HT1080 (cell line): ENCODE results near the gene FSTL1. TPM values are rescaled to one million over a fixed set of nuclear protein-coding genes. Genes with fewer than 3 reads are reported as not detected.

ENCODE experiments used
- DNase-seq: peaks from one replicate; pipeline ENCODE4 v3.0.0-alpha.2; 2015; ENCODE audit warnings: low read depth
- total RNA-seq: library from RNA; depleted of rRNA; stranded (reverse); fragments of >200 nt; shearing (Covaris generic); gene quantifications from 2 replicates; pipeline ENCODE4 v1.2.3, GENCODE V29; 2014

Gene FSTL1
- total RNA-seq, 1 experiment from 2014 or later, result 134 TPM

DNA sequence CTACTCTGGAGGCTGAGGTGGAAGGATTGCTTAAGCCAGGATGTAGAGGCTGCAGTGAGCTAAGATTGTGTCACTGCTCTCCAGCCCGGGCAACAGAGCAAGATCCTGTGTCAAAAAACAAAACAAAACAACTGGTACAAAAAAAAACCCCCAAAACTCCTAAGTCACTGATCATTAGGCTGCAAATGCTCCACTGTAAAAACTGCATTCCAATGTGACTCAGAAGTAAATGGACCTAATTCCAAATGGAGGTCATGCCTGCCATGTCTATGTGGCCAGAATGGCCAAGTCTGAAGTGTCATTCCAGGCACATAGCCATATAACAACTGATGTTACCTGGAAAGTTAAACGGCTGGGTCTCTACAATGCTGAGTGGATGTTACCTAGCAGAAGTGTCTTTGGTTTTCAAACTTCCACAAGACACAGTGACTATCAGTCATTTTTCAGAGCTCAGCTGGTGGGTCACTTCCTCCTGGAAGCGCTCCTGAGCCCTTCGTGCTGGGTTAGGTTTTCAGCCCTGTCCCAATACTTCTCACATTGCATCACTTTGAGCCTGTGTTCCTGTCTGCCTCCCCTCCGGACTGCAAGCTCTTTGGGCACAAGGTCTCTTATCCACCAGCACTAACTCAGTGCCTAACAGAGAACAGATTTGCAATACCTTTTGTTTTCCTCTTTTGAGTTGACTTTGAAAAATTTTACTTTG lies 10.6 kb downstream of the FSTL1 start:
- DNase-seq, result no peak

DNA sequence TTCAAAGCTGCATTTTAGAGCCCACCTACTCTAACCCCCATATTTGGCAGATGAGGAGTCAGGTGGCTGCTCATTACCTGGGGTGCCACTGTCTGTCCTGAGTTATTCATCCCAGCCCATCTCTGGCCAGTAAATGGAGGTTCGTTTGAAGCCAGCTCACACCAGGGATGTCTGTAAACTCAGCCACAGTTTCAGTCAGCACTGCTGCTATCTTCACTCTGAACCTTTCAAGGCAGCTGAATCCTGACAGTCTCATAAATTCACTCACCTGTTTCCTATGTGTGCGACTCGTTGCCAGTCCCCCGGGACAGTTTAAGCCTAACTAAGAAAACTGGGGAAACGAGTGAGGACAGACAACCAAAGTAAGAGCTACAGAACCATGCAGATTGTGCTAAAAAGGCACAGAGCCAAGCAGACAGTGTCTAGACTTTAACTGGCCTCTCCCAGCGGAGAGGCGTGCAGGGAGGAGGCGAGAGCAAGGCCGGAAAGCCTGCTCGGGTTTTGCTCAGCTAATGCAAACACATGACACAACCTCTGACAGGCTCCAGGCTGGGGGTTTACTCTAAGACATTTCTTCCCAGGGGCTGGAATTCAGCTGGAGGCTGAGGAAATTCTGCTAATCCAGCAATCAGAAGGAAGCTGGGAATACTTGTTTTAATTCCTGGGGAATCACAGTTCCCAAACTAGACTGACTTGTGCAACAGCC lies 12.0 kb downstream of the FSTL1 start:
- peak; percentile 51 for DNase-seq

DNA sequence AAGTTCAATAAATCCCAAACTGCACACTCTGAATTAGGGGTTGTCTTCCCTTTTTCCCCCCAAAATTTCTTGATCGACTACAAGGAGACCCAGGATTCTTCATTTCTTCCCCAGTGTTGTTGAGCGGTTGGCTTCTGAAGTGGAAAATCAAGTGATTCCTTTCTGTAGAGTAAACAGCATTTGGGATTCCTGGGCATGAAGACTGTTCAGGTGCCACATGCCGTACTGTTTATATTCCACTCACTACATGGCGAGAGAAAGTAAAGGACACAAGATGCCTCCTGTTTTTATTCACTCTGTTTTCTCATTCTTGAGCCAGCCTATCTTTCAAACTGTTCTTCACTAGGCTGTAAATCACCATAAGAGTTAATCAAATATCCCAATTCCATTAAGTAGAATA lies 12.6 kb downstream of the FSTL1 start:
- DNase-seq, result no peak

DNA sequence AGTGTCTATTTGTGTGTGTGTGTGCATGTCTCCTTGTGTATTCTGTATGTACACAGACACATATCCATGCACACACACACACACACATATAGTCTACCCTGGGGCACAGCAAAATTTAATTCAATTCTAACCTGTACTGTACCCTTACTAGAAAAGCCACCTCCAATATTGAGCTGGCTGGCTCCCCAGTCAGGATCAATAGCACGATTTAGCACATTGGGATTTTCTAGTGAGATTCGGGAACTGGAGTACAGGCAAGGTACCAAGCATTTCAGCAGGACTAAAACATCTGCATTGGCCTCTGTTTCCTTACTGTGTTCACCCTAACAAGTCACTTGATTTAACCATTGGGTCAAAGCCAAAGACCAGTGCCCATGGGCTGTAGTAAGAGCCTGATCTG lies 13.2 kb downstream of the FSTL1 start:
- DNase-seq, result no peak

DNA sequence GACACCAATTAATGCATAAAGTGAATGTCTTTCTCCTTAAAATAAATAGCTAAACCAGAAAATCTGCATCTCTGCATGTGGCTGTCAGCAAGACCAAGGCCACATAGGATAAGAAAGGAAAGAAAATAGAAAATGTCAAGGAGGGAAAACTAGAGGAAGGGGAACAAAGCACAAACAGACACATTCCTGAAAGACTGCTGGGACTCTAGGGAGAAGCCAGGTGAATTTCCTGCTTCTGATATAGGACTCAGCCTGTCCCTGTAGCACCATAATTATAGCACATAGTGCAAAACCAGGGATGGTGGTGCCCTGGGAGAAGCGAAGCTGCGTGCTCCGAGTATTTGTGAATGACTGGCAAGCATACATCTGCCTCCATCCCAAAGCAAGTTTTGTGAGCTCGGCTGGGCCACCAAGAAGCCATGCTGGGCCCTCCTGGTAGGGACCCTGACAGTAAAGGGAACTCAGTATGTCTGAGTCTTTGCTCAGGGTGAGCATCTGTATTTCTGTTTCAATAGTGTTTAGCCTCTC lies 14.2 kb downstream of the FSTL1 start:
- no peak for DNase-seq

DNA sequence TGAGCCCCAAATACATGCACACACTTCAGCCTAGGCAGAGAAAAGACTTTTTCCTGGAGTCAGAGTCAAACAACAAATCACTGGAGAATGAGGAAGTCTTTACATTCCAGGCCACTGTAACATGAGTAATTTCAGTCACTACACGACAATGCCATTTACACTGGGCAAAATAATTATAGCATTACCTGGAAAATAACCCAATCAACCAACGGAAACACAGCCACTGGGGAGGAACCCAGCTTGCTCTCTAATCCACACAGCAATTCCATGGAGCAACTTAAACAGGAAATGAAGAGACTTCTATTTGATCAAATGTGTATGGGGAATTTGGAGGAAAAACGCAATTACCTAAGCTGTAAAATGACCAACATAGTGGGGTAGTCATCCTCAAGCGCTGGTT lies 15.2 kb downstream of the FSTL1 start:
- peak; percentile 91 for DNase-seq

DNA sequence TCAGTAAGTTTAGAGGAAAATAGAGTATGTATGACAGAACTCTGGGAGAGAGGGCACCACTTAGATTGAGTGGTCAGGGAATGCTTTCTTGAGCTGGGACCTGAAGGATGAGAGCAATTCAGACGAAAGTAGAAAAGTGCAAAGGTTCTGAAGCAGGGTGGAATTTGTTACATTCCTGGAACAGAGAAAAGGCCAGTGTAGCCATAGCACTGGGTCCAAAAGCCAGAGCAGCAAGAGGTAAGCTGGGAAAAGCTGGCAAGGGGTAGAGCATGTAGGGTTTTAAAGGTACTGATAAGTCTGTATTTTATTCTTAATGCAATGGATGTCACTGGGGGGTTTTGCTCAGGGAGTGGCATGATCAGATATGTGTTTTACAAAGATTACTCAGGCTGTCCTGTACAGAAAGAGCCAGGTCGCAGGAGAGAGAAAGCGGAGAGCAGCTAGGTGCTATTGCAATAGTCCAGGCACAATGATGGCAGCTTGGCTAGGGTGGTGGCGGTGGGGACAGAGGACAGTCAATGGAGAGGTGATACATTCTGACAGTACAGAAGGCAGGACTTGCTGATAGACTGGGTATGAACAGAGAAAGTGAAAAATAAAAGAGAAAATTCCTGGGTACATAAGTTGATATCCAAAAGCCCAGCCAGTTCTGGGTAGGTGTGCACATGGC lies 17.0 kb downstream of the FSTL1 start:
- DNase-seq, result no peak

DNA sequence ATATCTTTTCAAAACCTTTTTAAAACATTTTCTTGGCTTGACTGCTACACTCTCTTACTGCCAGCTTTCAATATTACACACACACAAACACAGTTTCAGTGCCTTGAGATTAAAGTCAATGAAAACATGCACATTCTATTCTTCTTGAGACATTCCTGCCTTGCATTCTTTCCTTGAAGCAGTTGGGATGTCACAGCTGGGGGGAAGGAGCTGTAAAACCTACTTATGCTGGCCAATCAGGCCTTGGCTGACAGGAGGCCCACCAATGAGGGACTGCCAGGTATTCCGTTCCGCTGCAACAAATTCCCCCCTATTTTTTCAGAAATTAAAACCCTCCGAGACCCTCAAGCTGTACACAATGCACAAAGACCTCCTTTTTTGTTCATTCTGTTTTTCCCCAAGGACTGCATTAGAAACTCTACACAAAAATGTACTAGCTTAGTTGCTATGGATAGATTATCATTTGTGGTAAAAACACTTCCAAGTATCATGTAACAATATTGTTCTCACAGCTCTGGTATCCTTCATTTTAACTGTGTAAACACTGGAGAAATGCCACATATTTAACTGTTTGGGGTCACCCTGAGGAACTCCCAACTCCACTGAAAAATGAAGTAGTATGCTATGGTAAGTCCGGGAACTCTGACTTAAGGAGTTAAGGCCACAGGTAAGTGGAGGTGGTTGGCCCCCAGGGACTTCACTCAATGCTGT lies 18.5 kb downstream of the FSTL1 start:
- DNase-seq, result no peak

DNA sequence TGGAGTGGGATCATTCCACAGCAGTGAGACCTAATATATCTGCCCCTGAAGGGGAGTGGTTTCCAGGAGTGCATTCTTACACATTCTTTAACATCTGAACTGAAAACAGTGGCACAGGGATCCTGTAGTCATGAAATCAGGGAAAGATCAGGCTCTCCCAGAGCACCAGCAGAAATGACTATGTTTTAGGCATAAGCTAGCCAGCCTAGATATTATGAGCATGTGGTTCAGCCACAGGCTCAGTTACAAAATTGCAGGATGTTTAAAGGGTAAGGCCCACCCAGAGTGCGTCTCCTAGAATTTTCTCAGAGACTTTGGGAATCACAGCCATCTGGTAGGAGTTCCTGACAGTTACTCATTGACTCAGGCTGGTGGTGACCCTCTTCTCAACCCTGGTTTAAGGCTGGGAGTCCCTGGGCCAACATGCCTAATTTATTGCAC lies 20.9 kb downstream of the FSTL1 start:
- DNase-seq, result peak; percentile 24

DNA sequence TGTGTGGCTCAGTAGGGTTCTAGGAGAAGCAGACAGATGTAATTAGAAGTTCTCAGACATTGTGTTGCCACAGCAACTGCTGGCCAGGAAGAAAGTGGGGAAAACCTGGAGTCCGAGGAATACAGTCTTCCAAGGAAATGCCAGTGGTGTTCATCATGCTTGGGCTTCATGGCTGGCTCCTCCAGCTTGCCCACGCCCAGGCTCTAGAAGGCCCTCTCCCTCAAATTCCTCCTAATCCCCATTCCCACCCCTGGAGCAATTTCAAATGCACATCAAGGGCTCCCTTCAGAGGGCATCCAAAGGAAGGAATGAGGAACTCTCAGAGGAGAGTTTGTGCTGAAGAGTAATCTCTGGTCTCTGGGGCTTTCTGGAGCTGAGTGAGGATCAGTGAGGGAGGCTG lies 21.9 kb downstream of the FSTL1 start:
- DNase-seq, result peak; percentile 29

DNA sequence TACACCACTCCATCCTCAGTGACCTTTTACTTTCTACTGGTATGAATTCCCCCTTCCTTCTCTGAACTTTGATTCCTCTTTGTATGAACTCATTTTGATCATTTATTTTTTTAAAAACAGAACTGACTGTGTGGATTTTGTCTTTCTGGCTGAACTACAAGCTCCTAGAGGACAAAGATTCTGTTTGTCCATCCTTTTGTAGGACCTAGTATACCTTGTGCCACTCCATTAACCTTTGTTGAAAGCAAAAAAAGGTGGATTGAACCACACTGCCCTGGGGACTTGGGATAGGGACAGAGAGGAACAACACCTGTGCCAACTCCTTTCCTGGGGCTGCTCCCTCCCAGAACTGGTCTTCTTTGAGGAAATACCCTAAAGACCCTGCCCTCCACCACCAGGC lies 23.6 kb downstream of the FSTL1 start:
- no peak for DNase-seq

DNA sequence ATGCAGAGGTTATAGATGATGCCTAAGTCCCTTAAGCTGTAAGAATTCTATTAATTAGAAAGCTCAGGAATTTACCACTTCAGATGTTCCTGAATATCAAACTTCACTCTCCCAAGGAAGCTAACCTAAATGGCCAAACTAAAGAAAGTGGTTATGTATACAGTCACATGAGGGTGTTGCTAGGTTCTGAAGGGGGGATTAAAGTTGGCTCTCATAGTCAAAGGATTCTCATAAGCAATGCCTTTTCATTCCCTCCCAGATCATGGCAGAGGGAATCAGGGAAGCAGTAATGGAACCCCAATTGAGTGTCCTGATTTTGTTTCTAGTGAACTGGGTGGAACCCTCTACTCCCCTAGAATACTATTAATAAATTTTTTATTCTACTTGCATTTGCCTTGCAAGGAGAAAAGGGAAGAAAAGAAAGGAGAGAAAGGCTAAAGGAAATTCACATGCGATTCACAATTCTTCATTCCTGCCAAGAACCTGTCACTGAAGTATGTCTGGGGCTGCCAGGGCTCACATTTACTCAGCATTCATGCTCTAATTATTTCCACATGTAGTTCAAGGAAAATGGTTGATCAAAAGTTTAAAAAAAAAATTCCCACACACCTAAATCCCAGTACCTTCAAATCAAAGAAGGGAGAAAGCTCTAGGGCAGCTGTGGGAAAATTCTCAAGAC lies 25.1 kb downstream of the FSTL1 start:
- DNase-seq, result no peak

DNA sequence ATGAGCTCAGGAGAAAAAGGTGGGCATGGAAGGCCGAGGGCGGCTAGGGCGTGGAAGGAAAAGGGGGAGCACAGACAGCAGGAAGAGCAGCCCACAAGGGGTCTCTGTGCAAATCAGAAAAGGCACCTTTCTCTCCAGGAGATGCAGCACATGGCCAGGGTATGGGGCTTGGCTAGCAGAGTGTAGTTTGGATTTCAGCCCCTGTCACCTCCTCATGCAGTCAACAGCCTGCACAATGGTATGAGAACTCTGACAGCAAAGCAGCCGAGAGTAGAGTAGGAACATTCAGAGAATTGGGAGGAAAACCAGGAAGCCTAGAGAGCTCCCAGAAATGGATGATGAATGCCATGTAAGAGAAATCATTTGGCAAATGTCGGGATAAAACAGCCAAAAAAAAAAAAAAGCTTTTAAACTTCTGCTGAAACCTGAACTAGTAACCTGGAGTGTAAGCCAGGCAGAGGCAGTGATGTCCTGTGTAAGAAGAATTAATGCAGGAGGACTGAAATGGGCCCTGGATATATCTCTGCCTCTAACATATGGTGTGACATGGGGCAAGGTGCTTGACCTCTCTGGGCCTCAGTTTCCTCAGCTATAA lies 25.7 kb downstream of the FSTL1 start:
- DNase-seq, result no peak

DNA sequence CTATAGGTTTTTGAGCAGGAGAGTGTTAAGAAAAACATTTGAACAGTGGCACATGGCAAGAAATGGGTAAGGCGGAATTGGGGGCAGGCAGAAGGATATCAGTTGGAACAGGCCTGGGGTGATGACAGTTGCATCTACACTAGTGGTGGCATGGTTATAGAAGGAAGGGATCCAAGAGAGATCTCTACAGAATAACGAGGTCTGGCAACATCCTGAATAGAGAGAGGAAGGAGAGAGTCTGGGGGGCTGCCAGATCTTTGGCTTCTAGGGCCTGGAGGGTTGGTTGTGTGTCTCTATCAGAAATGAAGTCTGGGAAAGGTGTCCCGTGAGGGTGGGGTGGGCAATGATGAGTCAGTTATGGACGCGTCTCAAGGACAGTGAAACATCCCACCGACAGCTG lies 26.3 kb downstream of the FSTL1 start:
- DNase-seq, result no peak

DNA sequence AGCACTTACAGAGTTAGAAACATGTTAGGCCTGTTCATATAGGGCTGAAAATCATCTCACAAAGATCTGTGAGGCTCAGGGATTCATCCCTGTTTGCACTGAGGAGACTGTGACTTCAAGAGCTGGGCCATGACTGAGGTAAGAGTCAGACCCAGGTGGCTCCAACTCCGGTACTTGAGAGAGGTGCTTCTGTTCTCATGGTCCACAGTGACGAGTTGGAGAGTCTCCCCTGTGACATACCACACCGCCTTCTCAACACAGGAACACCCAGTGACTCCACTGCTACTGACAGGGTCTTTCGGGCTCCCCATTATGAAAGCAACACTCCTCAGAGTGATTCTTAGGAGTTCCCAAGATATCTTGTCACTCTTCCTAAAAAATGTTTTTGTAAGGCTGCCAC lies 27.4 kb downstream of the FSTL1 start:
- DNase-seq, result no peak

DNA sequence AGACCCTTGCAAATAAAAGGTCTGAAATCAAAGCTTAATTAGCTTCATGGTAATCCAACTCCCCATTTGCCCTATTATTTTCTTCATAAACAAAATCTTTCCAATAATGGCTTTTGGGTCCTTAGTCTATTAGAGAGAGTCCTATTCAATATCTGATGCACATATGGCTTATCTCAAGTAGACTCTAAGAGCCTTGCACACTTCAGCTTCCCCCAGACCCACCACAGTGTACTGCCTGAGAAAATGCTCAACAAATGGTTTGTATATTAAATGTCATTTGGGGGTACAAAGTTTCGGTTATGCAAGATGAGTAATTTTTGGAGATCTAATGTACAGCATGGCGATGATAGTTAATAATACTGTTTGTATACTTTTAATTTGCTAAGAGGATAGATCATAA lies 28.9 kb downstream of the FSTL1 start:
- no peak for DNase-seq

DNA sequence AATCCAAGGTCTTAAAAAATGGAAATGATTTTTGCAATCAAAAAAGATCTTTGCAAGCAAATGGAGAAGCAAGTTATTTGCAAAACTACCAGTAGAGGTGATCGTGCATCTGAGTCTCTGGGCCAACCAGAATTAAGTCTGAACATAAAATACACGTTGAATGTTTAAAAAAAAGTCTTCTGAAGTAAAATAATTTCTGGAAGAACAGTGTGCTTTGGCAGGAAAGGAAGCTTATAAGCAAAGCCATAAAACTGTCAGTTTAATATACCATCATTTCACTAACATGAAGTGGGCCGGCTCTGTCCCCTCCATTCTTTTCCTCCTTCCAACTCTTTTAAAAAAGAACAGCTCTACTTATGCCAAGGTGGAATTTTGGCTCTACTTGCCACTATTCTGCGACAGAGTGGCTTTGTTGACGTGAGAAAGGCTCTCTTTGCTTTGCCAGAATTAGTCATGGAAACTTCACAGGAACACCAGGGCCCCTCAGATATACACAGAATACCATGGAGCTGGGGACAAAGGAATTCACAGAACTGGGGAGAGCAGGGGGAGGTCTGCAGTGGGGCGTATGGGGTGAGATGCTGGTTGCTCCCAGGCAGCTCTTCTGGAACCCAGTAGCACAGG lies 29.8 kb downstream of the FSTL1 start:
- no peak for DNase-seq

DNA sequence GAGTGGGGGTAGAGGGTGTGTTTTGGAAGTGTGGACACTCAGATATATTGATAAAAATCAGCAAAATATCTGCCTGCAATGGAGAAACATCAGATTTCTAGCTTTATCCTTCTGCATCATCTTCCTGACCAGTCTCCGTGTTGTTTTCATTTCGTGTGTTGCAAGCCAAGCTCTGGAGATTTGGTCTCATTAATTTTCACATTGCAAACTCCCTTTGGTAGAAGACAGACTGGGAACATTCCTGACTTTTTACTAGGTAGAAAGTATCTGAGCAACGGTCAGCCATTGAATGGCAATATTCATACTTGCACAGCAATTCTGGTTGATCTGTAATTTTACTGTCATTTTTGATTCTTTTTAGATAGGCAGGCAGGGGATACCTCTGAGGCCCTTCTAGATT lies 30.4 kb downstream of the FSTL1 start:
- no peak for DNase-seq

DNA sequence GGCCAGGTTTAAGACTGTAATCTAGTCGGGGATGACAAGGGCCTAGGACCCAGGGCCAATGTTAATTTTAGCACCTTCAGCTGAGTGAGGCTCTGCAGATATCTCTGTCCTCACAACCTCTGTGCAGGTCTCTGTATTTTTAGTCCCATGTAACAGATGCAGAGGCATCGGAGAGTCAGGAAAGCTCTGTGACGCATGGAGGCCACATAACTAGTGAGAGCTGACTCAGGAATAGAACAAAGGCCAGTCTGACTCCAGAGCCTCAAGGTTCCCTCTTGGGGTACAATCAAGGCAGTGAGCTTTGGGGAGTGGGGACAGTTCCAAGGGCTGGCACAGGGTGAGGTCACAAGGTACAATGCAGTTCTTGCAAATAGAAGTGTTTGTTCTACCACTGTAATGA lies 31.0 kb downstream of the FSTL1 start:
- no peak for DNase-seq

DNA sequence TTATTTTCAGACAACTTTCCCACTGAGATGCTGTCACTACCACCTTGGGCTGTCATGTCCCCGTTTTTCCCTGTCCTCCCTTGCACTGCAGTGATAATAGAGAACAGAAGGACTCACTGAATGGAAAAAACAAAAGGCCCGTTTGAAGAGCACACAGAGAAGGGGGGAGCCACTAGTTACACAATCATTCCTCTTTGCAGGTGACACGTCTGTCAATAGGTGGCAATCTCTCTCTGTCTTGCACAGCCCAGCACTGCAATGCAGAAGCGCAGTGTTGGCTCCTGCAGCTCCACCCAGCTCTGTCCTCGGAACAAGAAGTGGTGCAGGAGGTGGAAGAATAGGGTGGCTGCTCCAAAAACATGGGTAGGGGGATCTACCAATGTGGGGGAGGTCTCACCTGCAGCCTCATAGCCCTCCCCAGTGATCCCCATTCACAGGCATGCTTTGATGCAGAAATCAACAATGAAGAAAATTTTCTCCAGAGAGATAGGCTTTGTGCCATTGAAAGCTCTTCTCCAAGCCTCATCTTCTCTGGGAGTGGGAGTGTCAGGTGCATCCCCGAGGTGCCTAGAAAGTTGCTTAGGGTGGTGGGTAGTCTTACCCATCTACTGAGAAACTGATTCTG lies 31.8 kb downstream of the FSTL1 start:
- DNase-seq, result peak; percentile 74
